ENCODE data around the gene KTI12.
A peak's percentile ranks its signal among the peaks of the same experiment; 100 is the strongest.
"Not testable (repeated sequence)": the region's sequence is repeated elsewhere in the genome, so short reads cannot be mapped to it uniquely, and the experiment has no call there.

KTI12 gene, protein sequence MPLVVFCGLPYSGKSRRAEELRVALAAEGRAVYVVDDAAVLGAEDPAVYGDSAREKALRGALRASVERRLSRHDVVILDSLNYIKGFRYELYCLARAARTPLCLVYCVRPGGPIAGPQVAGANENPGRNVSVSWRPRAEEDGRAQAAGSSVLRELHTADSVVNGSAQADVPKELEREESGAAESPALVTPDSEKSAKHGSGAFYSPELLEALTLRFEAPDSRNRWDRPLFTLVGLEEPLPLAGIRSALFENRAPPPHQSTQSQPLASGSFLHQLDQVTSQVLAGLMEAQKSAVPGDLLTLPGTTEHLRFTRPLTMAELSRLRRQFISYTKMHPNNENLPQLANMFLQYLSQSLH

DNA sequence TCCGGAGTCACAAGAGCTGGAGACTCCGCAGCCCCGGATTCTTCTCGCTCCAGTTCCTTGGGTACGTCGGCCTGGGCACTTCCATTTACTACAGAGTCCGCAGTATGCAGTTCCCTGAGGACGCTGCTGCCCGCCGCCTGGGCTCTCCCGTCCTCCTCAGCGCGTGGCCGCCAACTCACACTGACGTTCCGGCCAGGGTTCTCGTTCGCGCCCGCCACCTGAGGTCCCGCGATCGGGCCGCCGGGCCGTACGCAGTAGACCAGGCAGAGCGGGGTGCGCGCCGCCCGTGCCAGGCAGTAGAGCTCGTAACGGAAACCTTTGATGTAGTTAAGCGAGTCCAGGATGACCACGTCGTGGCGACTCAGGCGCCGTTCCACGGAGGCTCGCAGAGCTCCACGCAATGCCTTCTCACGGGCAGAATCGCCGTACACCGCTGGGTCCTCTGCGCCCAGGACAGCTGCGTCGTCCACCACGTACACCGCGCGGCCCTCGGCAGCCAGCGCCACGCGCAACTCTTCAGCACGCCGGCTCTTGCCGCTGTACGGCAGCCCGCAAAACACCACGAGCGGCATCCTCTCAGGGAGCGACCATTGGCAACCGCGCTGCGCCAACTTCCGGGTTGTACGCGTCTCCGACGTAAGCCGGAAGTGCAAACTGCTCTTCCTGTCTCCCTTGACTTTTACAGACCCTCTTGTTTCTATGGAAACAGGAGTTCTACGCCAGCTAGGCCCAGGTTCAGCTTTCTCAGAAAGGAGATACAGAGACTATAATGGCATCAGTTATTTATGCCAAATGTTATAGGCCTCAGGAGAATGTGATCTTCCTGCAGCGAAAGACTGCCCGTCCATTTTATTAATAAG, at the start of gene KTI12:
KTI12 (minus strand) TSS at position 621 of the 860 bp plus-strand sequence; CDS start at position 572, 49 bp downstream.
- peak; percentile 90 for DNase-seq

- DNase-seq: no peak
These were observed 46.4 kb upstream of the KTI12 start for GRCh38 chr1:52080014-52080415.

DNA sequence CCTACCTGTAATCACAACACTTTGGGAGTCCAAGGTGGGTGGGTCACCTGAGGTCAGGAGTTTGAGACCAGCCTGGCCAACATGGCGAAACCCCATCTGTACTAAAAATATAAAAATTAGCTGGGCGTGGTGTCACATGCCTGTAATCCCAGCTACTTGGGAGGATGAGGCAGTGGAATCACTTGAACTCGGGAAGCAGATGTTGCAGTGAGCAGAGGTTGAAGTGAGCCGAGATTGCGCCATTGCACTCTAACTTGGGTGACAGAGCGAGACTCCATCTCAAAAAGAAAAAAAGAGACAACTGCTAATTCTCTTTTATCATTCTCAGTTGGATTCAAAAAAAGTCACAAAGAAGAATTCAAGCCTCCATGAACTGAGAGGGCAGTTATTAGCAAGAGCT, 43.7 kb upstream of the KTI12 start:
- not testable (repeated sequence) for DNase-seq

DNA sequence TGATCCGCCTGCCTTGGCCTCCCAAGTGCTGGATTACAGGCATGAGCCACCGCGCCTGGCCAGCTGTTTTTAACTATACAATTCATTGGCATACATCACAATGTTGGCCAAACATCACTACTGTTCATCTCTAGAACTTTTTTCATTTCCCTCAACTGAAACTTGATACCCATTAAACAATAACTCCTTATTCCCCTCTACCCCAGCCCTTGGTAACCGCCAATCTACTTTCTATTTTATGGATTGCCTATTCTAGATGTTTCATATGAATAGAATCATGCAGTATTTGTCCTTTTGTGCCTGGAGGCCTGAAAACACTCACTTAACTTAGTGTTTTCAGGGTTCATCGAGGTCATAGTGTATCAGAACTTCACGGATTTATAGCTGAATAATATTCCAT, 38.7 kb upstream of the KTI12 start:
- no peak for DNase-seq

- no peak for DNase-seq
These were observed 37.1 kb upstream of the KTI12 start for GRCh38 chr1:52070704-52071103.

DNA sequence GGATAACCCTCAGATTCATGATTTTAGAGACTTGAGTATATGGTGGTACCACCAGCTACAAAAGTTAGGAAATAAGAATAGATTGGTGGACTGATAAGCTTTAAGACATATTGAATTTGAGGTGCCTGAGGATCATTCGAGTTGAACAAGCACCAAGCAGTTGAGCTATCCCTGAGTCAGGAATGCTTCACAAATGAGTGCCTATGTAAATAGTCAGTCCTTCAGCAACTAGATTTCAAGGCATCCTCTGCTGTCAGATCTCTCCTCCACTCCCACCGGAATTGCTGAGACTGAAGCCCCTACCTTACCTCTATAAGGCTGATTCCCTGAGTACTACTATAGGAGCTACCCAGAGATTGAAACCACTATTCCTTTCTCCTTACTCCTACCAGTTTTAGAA, 29.6 kb upstream of the KTI12 start:
- no peak for DNase-seq

GRCh38 chr1:52060822-52061221, 27.2 kb upstream of the KTI12 start:
- DNase-seq: no peak

- no peak for DNase-seq
These were observed 26.3 kb upstream of the KTI12 start for GRCh38 chr1:52059888-52060287.

DNA sequence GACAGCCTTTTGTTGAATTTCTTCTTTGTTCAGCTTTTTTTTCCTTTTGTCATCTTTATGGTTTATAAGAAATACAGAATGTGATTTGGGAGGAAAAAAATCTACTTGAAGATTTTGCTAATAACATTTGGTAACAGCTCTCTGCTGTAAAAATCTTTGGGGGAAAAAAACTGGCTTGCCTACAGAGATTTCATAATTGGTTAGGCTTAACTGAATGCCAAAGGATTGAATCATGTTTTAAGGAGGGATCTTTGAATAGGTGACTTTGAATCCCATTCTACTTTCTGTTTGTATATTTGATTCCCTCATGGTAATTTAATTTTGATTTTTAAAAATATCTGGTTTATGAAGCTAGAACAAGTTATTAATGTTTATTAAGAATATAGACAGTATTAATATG, 25.7 kb upstream of the KTI12 start:
- no peak for DNase-seq

DNA sequence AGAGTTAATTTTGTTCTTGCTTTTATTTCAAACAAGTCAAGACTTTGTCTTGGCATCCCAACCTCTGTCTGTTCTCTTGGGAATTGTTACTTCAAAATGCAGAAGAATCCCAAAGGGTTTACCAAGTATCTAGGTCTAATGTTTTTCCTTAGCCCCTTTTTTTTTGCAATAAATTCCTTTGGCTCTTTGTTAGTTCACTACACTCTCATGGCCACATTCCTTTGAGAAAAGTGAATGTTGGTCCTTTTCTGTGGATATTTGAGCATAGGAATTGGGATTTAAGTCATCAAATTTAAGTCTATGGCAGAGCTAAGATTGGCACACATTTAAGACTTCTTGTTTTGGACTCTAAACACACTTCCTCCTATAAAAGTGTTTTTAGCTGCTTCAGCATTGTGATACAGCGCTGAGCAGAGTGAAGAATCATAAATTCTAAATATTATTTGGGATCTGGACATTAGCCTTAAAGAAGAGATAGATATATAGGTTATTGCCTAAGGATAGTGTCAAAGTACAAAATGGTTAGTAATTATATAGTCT, 24.3 kb upstream of the KTI12 start:
- peak; percentile 41 for DNase-seq

DNA sequence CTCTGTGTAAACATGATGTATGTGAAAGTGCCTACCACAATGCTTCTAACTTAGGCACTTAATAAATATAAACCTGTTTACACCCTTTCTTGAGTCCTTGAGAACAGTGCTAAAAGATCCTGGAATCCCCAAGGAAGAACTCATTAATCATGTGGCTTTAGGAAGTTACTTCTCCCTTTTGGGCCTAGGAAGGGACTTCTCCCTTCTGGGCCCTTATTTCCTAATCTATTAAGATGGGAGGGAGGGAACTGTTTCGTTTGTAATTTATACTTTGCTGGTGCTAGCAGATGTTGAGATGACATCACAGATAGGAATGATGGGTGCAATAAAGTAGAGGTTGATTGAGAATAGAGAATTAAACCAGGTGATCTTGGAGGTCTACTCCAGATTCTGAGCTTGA, 23.6 kb upstream of the KTI12 start:
- DNase-seq: peak; percentile 87

GRCh38 chr1:52056937-52057231, 23.3 kb upstream of the KTI12 start:
- DNase-seq: no peak

DNA sequence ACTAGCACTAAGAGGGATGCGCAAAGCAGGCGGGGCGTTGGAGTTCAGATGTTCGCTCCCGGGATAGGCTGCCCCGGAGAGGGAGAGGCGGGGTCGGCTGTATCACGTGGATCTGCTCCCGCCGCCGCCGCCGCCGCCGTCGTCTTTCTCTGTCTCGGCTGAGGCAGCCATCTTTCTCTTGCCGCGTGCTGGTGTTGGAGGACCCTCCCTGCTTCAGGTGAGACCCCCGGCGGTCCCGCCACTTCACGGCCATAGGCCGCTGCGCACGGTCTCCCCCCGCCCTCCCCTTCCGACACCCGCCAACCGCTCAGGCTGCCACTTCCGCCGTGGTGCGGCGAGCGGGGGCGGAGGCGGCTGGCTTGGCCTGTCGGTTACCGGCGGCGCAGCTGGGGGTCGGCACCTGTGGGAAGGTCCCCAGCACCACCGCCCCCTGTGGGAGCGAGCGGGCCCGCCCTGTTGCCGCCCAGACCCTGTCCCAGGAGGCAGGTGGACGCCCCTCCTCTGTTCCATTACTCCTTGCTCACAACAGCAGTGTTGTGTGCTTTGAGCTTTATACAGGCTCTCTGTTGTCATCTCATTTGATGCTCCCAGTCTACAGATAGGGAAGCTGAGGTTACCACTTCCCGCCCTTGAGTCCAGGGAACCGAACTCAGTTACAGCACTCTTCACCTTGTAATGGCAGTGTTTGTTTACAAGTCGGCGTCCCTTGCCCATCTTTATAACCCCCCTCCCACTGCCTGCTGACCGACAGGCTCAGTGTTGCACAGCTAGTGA, 22.7 kb upstream of the KTI12 start, which contains the start of gene BTF3L4:
BTF3L4 (plus strand) TSS at position 133 of the 774 bp plus-strand sequence. CDS start 3,553 bp downstream, outside the sequence.
- DNase-seq: peak; percentile 90

DNA sequence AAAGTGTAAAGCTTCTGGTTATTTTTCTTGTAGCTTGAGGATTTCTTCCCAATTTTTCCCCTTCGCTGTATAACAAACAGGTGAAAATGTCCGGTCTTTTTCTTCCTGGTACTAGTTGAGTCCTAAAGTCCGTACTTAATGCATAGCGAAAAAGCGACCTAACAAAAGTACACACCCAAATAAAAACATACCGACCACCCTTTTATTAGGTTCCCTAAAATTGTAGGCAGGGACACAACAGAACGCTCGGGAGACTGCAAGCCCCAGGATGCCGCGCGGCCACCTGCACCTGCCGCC, 22.2 kb upstream of the KTI12 start:
- no peak for DNase-seq

GRCh38 chr1:52055066-52055865, 21.7 kb upstream of the KTI12 start, which contains the start of gene TXNDC12:
TSS of gene TXNDC12 (minus strand) at chr1:52055191. CDS start at chr1:52055096, 95 bp downstream.
- peak; percentile 86 for DNase-seq

DNA sequence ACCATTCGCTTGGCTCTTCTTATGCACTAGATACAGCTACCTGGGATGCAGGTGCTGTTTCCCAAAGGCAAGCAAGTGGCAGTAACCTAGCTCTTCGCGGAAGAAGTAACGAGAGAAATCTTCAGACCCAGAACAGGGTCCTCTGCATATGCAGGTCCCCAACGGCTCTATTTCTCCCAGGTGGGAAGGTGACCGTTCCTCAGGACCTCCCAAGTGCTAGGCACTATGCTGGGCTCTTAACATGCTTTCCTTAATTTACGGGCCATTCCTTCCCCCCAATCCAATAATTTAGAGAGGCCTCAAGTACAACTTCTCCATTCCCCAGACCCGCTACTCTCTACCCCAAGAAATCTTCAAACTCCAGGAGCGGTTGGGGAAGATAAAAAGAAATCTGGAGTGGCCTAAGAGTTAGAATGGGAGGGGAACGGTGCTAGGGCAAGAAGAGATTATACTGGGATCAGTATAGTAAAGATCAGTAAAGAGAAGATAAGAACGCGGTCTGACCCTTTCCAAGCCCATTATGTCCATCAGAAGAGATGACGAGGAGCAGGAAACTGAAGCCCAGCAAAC, 21.0 kb upstream of the KTI12 start:
- no peak for DNase-seq

DNA sequence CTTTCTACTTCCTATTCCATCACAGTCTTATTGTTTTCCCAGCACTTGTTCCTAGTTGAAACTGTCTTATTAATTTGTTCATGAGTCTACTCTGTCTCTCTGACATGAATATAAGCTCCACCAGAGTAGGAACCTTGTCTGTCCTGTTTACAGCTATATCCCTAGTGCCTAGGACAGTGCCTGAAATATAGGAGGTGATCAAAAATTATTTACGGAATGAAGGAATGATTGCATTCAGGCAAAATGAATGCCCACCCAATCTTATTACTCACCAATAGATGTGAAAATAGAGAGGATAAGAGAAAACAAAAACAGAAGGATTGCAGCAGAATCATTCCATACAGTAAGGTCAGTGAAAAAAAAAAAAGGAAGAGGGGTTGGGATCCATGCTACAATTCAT, 20.3 kb upstream of the KTI12 start:
- DNase-seq: no peak

DNA sequence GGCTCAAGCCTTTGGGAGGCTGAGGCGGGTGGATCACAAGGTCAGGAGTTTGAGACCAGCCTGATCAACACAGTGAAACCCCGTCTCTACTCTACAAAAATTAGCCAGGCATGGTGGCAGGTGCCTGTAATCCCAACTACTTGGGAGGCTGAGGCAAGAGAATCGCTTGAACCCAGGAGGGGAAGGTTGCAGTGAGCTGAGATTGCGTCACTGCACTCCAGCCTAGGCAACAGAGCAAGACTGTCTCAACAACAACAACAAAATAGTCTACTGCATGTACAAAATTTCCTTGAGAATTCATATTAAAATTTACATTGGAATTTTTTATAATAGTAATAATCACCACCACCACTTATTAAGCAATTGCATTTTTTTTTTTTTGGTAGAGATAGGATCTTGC, 15.7 kb upstream of the KTI12 start:
- not testable (repeated sequence) for DNase-seq

DNA sequence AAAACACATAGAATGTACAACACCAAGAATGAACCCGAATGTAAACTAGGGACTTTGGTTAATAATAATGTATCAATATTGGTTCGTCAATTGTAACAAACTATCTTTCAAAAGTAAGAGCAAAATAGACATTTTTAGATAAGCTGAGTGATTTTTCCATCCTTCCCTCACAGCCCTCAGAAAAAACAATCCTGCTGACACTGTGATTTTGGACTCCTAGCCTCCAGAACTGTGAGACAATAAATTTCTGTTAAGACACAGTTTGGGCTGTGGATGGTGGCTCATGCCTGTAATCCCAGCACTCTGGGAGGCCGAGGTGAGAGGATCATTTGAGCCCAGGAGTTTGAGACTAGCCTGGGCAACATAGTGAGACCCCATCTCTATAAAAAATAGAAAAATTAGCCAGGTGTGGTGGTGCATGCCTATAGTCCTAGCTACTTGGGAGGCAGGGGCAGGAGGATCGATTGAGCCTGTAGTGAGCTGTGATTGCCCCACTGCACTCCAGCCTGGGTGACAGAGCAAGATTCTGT, 12.1 kb upstream of the KTI12 start:
- DNase-seq: not testable (repeated sequence)

- no peak for DNase-seq
These were observed 11.6 kb upstream of the KTI12 start for GRCh38 chr1:52045236-52045635.

- DNase-seq: no peak
These were observed 8.1 kb upstream of the KTI12 start for GRCh38 chr1:52041551-52042185.

All from inflammatory macrophage treated with lipopolysaccharide for 4 hours (primary cell).